WTC11 (cell line): ENCODE measurements around the gene FUT6. TPM values are rescaled to one million over a fixed set of nuclear protein-coding genes. Genes with fewer than 3 reads are reported as not detected.
"Not testable (repeated sequence)": the region's sequence is repeated elsewhere in the genome, so short reads cannot be mapped to it uniquely, and the experiment has no call there.

Source experiments
- ATAC-seq: fragments of 200-7000 bp; cut with Tn5 transposase; 2 replicates; pipeline ENCODE4 v1.10.0; 2021; ENCODE audit warnings: mild to moderate bottlenecking, moderate library complexity
- CTCF ChIA-PET: fragments of 300-600 bp; sonication (Branson Sonifier 250); formaldehyde crosslinking; loops from one replicate; lab custom pipeline; 2021; ENCODE audit warnings: antibody characterized with exemption; lab: Charles Lee
- POLR2A ChIA-PET: fragments of 350-600 bp; sonication (Branson Sonifier 250); formaldehyde crosslinking; loops from one replicate; lab custom pipeline; 2021; ENCODE audit warnings: antibody characterized with exemption; lab: Charles Lee
- DNase-seq: peaks from one replicate; pipeline ENCODE4 v3.0.0; 2021; ENCODE audit warnings: low spot score
- H3K27ac Mint-ChIP-seq: 2 replicates; pipeline ENCODE4 v1.8.0; 2021; ENCODE audit warnings: mixed read lengths
- H3K27me3 Mint-ChIP-seq: 2 replicates; pipeline ENCODE4 v1.8.0; 2021; ENCODE audit warnings: low read depth, mild to moderate bottlenecking, moderate library complexity, mixed read lengths
- H3K36me3 Mint-ChIP-seq: 2 replicates; pipeline ENCODE4 v1.8.0; 2021; ENCODE audit warnings: mixed read lengths
- H3K4me1 Mint-ChIP-seq: 2 replicates; pipeline ENCODE4 v1.8.0; 2022; ENCODE audit warnings: mixed read lengths
- H3K4me3 Mint-ChIP-seq: 2 replicates; pipeline ENCODE4 v1.8.0; 2021; ENCODE audit warnings: mild to moderate bottlenecking, moderate library complexity, mixed read lengths
- H3K9me3 Mint-ChIP-seq: 2 replicates; pipeline ENCODE4 v1.8.0; 2021; ENCODE audit warnings: mixed read lengths
- CBFB ChIP-seq: sonication (generic); formaldehyde crosslinking; IDR thresholded peaks from 2 replicates; pipeline ENCODE4 v1.8.1; 2022; ENCODE audit warnings: mild to moderate bottlenecking, low read depth, missing genetic modification reagents
- ELF4 ChIP-seq: sonication (generic); formaldehyde crosslinking; IDR thresholded peaks from 2 replicates; pipeline ENCODE4 v1.8.1; 2022; ENCODE audit warnings: low read depth, mild to moderate bottlenecking, moderate library complexity, missing genetic modification reagents
- FOXP1 ChIP-seq: sonication (generic); formaldehyde crosslinking; IDR thresholded peaks from 2 replicates; pipeline ENCODE4 v1.8.0; 2022; ENCODE audit warnings: missing genetic modification reagents, mild to moderate bottlenecking, moderate library complexity, borderline replicate concordance
- IRF2 ChIP-seq: sonication (generic); formaldehyde crosslinking; IDR thresholded peaks from 2 replicates; pipeline ENCODE4 v1.8.0; 2022; ENCODE audit warnings: low read depth, missing genetic modification reagents, borderline replicate concordance
- KAT7 ChIP-seq: sonication (generic); formaldehyde crosslinking; IDR thresholded peaks from 2 replicates; pipeline ENCODE4 v1.8.1; 2023; ENCODE audit warnings: missing genetic modification reagents, mild to moderate bottlenecking, borderline replicate concordance
- MYBL2 ChIP-seq: sonication (generic); formaldehyde crosslinking; IDR thresholded peaks from 2 replicates; pipeline ENCODE4 v1.8.1; 2023; ENCODE audit warnings: mild to moderate bottlenecking, moderate library complexity, missing genetic modification reagents
- NR1H2 ChIP-seq: sonication (generic); formaldehyde crosslinking; IDR thresholded peaks from 2 replicates; pipeline ENCODE4 v1.9.0; 2021; ENCODE audit warnings: mild to moderate bottlenecking, moderate library complexity, missing genetic modification reagents
- PRDM15 ChIP-seq: sonication (generic); formaldehyde crosslinking; IDR thresholded peaks from 2 replicates; pipeline ENCODE4 v1.8.0; 2022; ENCODE audit warnings: missing genetic modification reagents
- RELA ChIP-seq: sonication (generic); formaldehyde crosslinking; IDR thresholded peaks from 2 replicates; pipeline ENCODE4 v1.8.1; 2022; ENCODE audit warnings: missing genetic modification reagents, mild to moderate bottlenecking, borderline replicate concordance
- SOX15 ChIP-seq: fragments of 250-450 bp; sonication (Bioruptor Pico); IDR thresholded peaks from 2 replicates; pipeline ENCODE4 v1.9.0; 2021; ENCODE audit warnings: mild to moderate bottlenecking
- SP1 ChIP-seq: sonication (generic); formaldehyde crosslinking; conservative IDR thresholded peaks from 2 replicates; pipeline ENCODE4 v1.8.1; 2022; ENCODE audit warnings: missing genetic modification reagents
- USF1 ChIP-seq: sonication (generic); formaldehyde crosslinking; IDR thresholded peaks from 2 replicates; pipeline ENCODE4 v1.8.0; 2022; ENCODE audit warnings: mild to moderate bottlenecking, missing genetic modification reagents
- ZMAT4 ChIP-seq: fragments of 250-450 bp; sonication (Bioruptor Pico); IDR thresholded peaks from 2 replicates; pipeline ENCODE4 v1.9.0; 2021; ENCODE audit warnings: mild to moderate bottlenecking
- ZNF138 ChIP-seq: sonication (generic); formaldehyde crosslinking; conservative IDR thresholded peaks from 2 replicates; pipeline ENCODE4 v1.8.1; 2022; ENCODE audit warnings: mild to moderate bottlenecking, moderate library complexity, missing genetic modification reagents
- ZNF263 ChIP-seq: sonication (generic); formaldehyde crosslinking; IDR thresholded peaks from 2 replicates; pipeline ENCODE4 v1.8.1; 2022; ENCODE audit warnings: low read depth, mild to moderate bottlenecking, moderate library complexity, missing genetic modification reagents
- ZNF416 ChIP-seq: fragments of 250-450 bp; sonication (Bioruptor Pico); IDR thresholded peaks from 2 replicates; pipeline ENCODE4 v1.9.0; 2021; ENCODE audit warnings: mild to moderate bottlenecking, inconsistent platforms
- ZNF425 ChIP-seq: fragments of 250-450 bp; sonication (Bioruptor Pico); conservative IDR thresholded peaks from 2 replicates; pipeline ENCODE4 v1.9.0; 2021; ENCODE audit warnings: mild to moderate bottlenecking
- total RNA-seq: library from RNA; stranded (reverse); gene quantifications from 3 replicates; pipeline ENCODE4 v1.2.3, GENCODE V29; 2021
- TF ChIP-seq, protein P1 (sequence below): sonication (generic); formaldehyde crosslinking; IDR thresholded peaks from 2 replicates; pipeline ENCODE4 v1.8.1; 2022; ENCODE audit warnings: low read depth, missing genetic modification reagents, borderline replicate concordance

FUT6 gene
- total RNA-seq, 1 experiment from 2014 or later, result not detected

- no peak for TF ChIP-seq NR1H2 (CRISPR knock-in tag)
- TF ChIP-seq, all 79 proteins: peak for 0
Observed at GRCh38 chr19:5850189-5850588, 10.7 kb upstream of the FUT6 start (continued).

- H3K9me3 Mint-ChIP-seq, H3K27ac Mint-ChIP-seq, H3K4me3 Mint-ChIP-seq, H3K36me3 Mint-ChIP-seq, CTCF ChIA-PET, ATAC-seq, DNase-seq, H3K4me1 Mint-ChIP-seq, POLR2A ChIA-PET: not testable (repeated sequence)
- peaks cover 12% of the 10 kb centered on the region for H3K27me3 Mint-ChIP-seq
Observed at GRCh38 chr19:5848621-5849020, 9.1 kb upstream of the FUT6 start.

GRCh38 chr19:5847846-5848245 is 8.3 kb upstream of the FUT6 start:
- H3K4me1 Mint-ChIP-seq, H3K27ac Mint-ChIP-seq, H3K9me3 Mint-ChIP-seq, DNase-seq, H3K4me3 Mint-ChIP-seq, POLR2A ChIA-PET, H3K36me3 Mint-ChIP-seq, ATAC-seq, CTCF ChIA-PET: not testable (repeated sequence)
- peaks cover 12% of the 10 kb centered on the region for H3K27me3 Mint-ChIP-seq

- H3K27ac Mint-ChIP-seq, result no peak overlapping the region
- DNase-seq (no peak), ATAC-seq (no peak)
- H3K27me3 Mint-ChIP-seq, result peaks cover 7% of the 10 kb centered on the region; the same call in 1 of the 2 replicates
- no peak for TF ChIP-seq MYBL2 (CRISPR knock-in tag)
- TF ChIP-seq IRF2 (CRISPR knock-in tag), result no peak
- TF ChIP-seq CBFB, result no peak
- TF ChIP-seq ZNF425 (CRISPR knock-in tag), result no peak
- no peak for TF ChIP-seq SP1 (CRISPR knock-in tag)
- no peak for TF ChIP-seq USF1 (CRISPR knock-in tag)
- TF ChIP-seq KAT7 (CRISPR knock-in tag), result no peak
- TF ChIP-seq ZNF138 (CRISPR knock-in tag), result no peak
- TF ChIP-seq NR1H2 (CRISPR knock-in tag), result no peak
- no peak for TF ChIP-seq RELA (CRISPR knock-in tag)
- no peak for TF ChIP-seq ZMAT4 (CRISPR knock-in tag)
- TF ChIP-seq FOXP1, result no peak
- TF ChIP-seq, protein P1, sequence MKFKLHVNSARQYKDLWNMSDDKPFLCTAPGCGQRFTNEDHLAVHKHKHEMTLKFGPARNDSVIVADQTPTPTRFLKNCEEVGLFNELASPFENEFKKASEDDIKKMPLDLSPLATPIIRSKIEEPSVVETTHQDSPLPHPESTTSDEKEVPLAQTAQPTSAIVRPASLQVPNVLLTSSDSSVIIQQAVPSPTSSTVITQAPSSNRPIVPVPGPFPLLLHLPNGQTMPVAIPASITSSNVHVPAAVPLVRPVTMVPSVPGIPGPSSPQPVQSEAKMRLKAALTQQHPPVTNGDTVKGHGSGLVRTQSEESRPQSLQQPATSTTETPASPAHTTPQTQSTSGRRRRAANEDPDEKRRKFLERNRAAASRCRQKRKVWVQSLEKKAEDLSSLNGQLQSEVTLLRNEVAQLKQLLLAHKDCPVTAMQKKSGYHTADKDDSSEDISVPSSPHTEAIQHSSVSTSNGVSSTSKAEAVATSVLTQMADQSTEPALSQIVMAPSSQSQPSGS, result no peak
- TF ChIP-seq ELF4 (CRISPR knock-in tag), result no peak
- TF ChIP-seq ZNF263 (CRISPR knock-in tag), result no peak
- no peak for TF ChIP-seq SOX15 (CRISPR knock-in tag)
- no peak for TF ChIP-seq ZNF416 (CRISPR knock-in tag)
- TF ChIP-seq PRDM15 (CRISPR knock-in tag), result no peak
- POLR2A ChIA-PET, result no interaction called here
- CTCF ChIA-PET, result no interaction called here
- H3K4me3 Mint-ChIP-seq, result no peak overlapping the region
- no peaks in the 10 kb centered on the region for H3K36me3 Mint-ChIP-seq
- H3K4me1 Mint-ChIP-seq, result no peaks in the 10 kb centered on the region
- peaks cover 6% of the 10 kb centered on the region for H3K9me3 Mint-ChIP-seq
Observed at GRCh38 chr19:5844456-5845433, 5.2 kb upstream of the FUT6 start.
